Endothelial cell of umbilical vein (primary cell): ENCODE data around the gene AJAP1. TPM values are rescaled to one million over a fixed set of nuclear protein-coding genes. Genes with fewer than 3 reads are reported as not detected.

Source experiments
- BruUV-seq: library from RNA; stranded (reverse); fragments of 400-500 nt; replicated peaks from 2 replicates; lab custom pipeline; 2021; lab: Mats Ljungman, UMichigan
- CTCF ChIA-PET: fragments of 300-600, 350-600 bp; sonication (Branson Sonifier 250); formaldehyde crosslinking; loops from one replicate; lab custom pipeline; 2021; ENCODE audit warnings: antibody characterized with exemption, inconsistent platforms; lab: Charles Lee
- POLR2A ChIA-PET: fragments of 300-600, 350-600 bp; sonication (Branson Sonifier 250); formaldehyde crosslinking; loops from one replicate; lab custom pipeline; 2021; ENCODE audit warnings: antibody characterized with exemption, inconsistent platforms; lab: Charles Lee
- DNase-seq: peaks from one replicate; pipeline ENCODE4 v3.0.0-alpha.2; 2011; ENCODE audit warnings: low read depth, low spot score
- FAIRE-seq: peaks from 2 replicates; lab custom pipeline; 2011; peaks lifted over from hg19 to GRCh38; lab: Jason Lieb, UNC
- H2AFZ ChIP-seq: 2 replicates; pipeline ENCODE4 v1.6.0; 2012; ENCODE audit warnings: low read depth, low read length, control low read depth, inconsistent platforms
- H3K27ac ChIP-seq: 2 replicates; pipeline ENCODE4 v1.5.1; 2011; ENCODE audit warnings: low read depth, mild to moderate bottlenecking, control low read depth, low read length, moderate library complexity; ENCODE audit not compliant: insufficient read depth
- H3K27me3 ChIP-seq, 2 experiments: 2 replicates each; pipeline versions ENCODE4 v1.6.0 to v1.6.1; 2011; ENCODE audit warnings: low read length in 2 of 2, mixed read lengths in 1 of 2; ENCODE audit not compliant: control insufficient read depth in 2 of 2, insufficient read depth in 2 of 2
- H3K36me3 ChIP-seq, 2 experiments: 2 replicates in 1 of 2; 3 replicates in 1 of 2; pipeline ENCODE4 v1.5.1; 2011; ENCODE audit warnings: low read length in 2 of 2, mild to moderate bottlenecking in 1 of 2, moderate library complexity in 1 of 2; ENCODE audit not compliant: control insufficient read depth in 2 of 2, insufficient read depth in 2 of 2; ENCODE audit errors: extremely low read depth in 1 of 2
- H3K4me1 ChIP-seq: 3 replicates; pipeline ENCODE4 v1.5.1; 2011; ENCODE audit warnings: mild to moderate bottlenecking, low read length; ENCODE audit not compliant: control insufficient read depth, insufficient read depth; ENCODE audit errors: extremely low read depth
- H3K4me2 ChIP-seq: 2 replicates; pipeline ENCODE4 v1.6.1; 2011; ENCODE audit warnings: low read length, control low read depth, mixed read lengths; ENCODE audit not compliant: insufficient read depth
- H3K4me3 ChIP-seq, 3 experiments: fragments of 200-600 bp in 1 of 3; sonication (generic), shearing (Covaris generic) in 1 of 3; replicated peaks in 1 of 3; 2 replicates each; pipeline ENCODE4 v1.5.1; 2011 to 2016; ENCODE audit warnings: control low read depth in 3 of 3, low read length in 3 of 3, mild to moderate bottlenecking in 2 of 3, inconsistent platforms in 1 of 3, low read depth in 1 of 3, moderate library complexity in 1 of 3; ENCODE audit not compliant: insufficient read depth in 1 of 3
- H3K79me2 ChIP-seq: 2 replicates; pipeline ENCODE4 v1.6.0; 2012; ENCODE audit warnings: low read length, inconsistent platforms; ENCODE audit not compliant: control insufficient read depth, insufficient read depth
- H3K9ac ChIP-seq: replicated peaks from 2 replicates; pipeline ENCODE3; 2011; ENCODE audit warnings: low read length, control low read depth; ENCODE audit not compliant: insufficient read depth; ENCODE audit errors: extremely low read depth
- H3K9me1 ChIP-seq: replicated peaks from 3 replicates; pipeline ENCODE4 v1.6.0; 2011; ENCODE audit warnings: mild to moderate bottlenecking, low read length; ENCODE audit not compliant: control insufficient read depth, insufficient read depth; ENCODE audit errors: extremely low read depth
- H3K9me3 ChIP-seq: replicated peaks from 2 replicates; pipeline ENCODE4 v1.5.1; 2012; ENCODE audit warnings: low read length, inconsistent platforms; ENCODE audit not compliant: control insufficient read depth, insufficient read depth
- H4K20me1 ChIP-seq: replicated peaks from 2 replicates; pipeline ENCODE3; 2011; ENCODE audit warnings: mild to moderate bottlenecking, low read length; ENCODE audit not compliant: control insufficient read depth, insufficient read depth; ENCODE audit errors: extremely low read depth
- EZH2 ChIP-seq: IDR thresholded peaks from 2 replicates; pipeline ENCODE4 v1.6.1; 2012; ENCODE audit warnings: borderline replicate concordance, low read depth, mild to moderate bottlenecking, moderate library complexity, low read length, inconsistent platforms; ENCODE audit not compliant: severe bottlenecking
- FOS ChIP-seq: IDR thresholded peaks from 2 replicates; pipeline ENCODE4 v1.6.1; 2011; ENCODE audit warnings: mild to moderate bottlenecking, low read length, moderate library complexity, borderline replicate concordance; ENCODE audit not compliant: insufficient read depth
- GATA2 ChIP-seq: IDR thresholded peaks from 2 replicates; pipeline ENCODE4 v1.7.0; 2011; ENCODE audit warnings: low read depth, mild to moderate bottlenecking, moderate library complexity, mixed read lengths, low read length; ENCODE audit not compliant: insufficient read length, insufficient read depth
- JUN ChIP-seq: IDR thresholded peaks from 2 replicates; pipeline ENCODE4 v1.6.1; 2011; ENCODE audit warnings: borderline replicate concordance, low read depth; ENCODE audit not compliant: insufficient read length, insufficient read depth
- MYC ChIP-seq: IDR thresholded peaks from one replicate; pipeline ENCODE4 v1.6.1; 2011; ENCODE audit warnings: mild to moderate bottlenecking, low read depth, low read length
- POLR2A ChIP-seq: IDR thresholded peaks from 2 replicates; pipeline ENCODE4 v1.6.1; 2012; ENCODE audit warnings: low read depth, mild to moderate bottlenecking, control low read depth, low read length
- POLR2AphosphoS5 ChIP-seq: IDR thresholded peaks from 2 replicates; pipeline ENCODE4 v1.6.1; 2012; ENCODE audit warnings: low read depth, mild to moderate bottlenecking, control low read depth, low read length, moderate library complexity; ENCODE audit not compliant: insufficient read depth
- dilution Hi-C: fragments of 300-500 bp; cut with MboI; formaldehyde crosslinking; loops from one replicate; pipeline ENCODE4 v1.15.0; 2019; ENCODE audit warnings: low sequenced_read_pairs; ENCODE audit not compliant: extremely low pct_ligation_motif_present
- intact Hi-C: fragments of 100-400 bp; cut with micrococcal nuclease; formaldehyde crosslinking; loops from one replicate; pipeline ENCODE4 v1.10.0; 2022
- polyA plus RNA-seq, 4 experiments: library from polyadenylated mRNA; depleted of rRNA in 3 of 4; stranded (reverse) in 3 of 4; unstranded in 1 of 4; fragments of >200 nt; gene quantifications; 2 replicates each; pipeline versions ENCODE4 v1.2.1 to v1.2.3, GENCODE V29; 2011 to 2012; ENCODE audit warnings: missing spikeins in 1 of 4
- total RNA-seq: library from RNA; stranded (reverse); gene quantifications from 2 replicates; pipeline ENCODE4 v1.2.3, GENCODE V29; 2021
- TF ChIP-seq, protein P1 (sequence below), 2 donors: IDR thresholded peaks; 1 replicate in 1 of 2; 2 replicates in 1 of 2; pipeline ENCODE4 v1.5.1; 2011; ENCODE audit warnings: low read length in 2 of 2, mild to moderate bottlenecking in 2 of 2, moderate library complexity in 2 of 2, control low read depth in 1 of 2, inconsistent platforms in 1 of 2, low read depth in 1 of 2; ENCODE audit not compliant: insufficient read depth in 1 of 2; ENCODE audit errors: extremely low read depth in 1 of 2
- TF ChIP-seq, protein P2 (sequence below): IDR thresholded peaks from 2 replicates; pipeline ENCODE4 v1.6.1; 2011; ENCODE audit not compliant: insufficient read depth, insufficient read length

Gene AJAP1
- total and polyA plus RNA-seq, 2 donors (not counting 3 experiments of a cell fraction or from before 2014, with no cell fraction given): not detected

- ChIA-PET CTCF (no interaction called here), POLR2A (no interaction called here)
- FAIRE-seq: no peak
- DNase-seq: no peak
- Histone ChIP-seq H3K27me3 (no peaks in the 10 kb centered on the region), H3K9me1 (no peaks in the 10 kb centered on the region), H4K20me1 (no peaks in the 10 kb centered on the region), H3K4me3 (no peak overlapping the region), H3K9ac (no peak overlapping the region), H3K4me1 (no peaks in the 10 kb centered on the region), H3K27ac (no peak overlapping the region), H3K79me2 (no peaks in the 10 kb centered on the region), H3K36me3 (no peaks in the 10 kb centered on the region), H3K9me3 (no peaks in the 10 kb centered on the region), H2AFZ (no peak overlapping the region), H3K4me2 (no peak overlapping the region)
- BruUV-seq: no TSS peak
- intact Hi-C loops (no loop called here), dilution Hi-C loops (no loop called here)
- TF ChIP-seq FOS (no peak), POLR2A (no peak), JUN (no peak), POLR2AphosphoS5 (no peak), GATA2 (no peak), MYC (no peak), EZH2 (no peak)
- TF ChIP-seq, protein P1, sequence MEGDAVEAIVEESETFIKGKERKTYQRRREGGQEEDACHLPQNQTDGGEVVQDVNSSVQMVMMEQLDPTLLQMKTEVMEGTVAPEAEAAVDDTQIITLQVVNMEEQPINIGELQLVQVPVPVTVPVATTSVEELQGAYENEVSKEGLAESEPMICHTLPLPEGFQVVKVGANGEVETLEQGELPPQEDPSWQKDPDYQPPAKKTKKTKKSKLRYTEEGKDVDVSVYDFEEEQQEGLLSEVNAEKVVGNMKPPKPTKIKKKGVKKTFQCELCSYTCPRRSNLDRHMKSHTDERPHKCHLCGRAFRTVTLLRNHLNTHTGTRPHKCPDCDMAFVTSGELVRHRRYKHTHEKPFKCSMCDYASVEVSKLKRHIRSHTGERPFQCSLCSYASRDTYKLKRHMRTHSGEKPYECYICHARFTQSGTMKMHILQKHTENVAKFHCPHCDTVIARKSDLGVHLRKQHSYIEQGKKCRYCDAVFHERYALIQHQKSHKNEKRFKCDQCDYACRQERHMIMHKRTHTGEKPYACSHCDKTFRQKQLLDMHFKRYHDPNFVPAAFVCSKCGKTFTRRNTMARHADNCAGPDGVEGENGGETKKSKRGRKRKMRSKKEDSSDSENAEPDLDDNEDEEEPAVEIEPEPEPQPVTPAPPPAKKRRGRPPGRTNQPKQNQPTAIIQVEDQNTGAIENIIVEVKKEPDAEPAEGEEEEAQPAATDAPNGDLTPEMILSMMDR (IDR thresholded peaks at IDR 0.05; ENCODE audit: extremely low read depth in 1 of 2, insufficient read depth in 1 of 2, low read depth in 1 of 2, low read length in 2 of 2): no peak
- TF ChIP-seq, protein P2, sequence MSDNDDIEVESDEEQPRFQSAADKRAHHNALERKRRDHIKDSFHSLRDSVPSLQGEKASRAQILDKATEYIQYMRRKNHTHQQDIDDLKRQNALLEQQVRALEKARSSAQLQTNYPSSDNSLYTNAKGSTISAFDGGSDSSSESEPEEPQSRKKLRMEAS: no peak
Measured at GRCh38 chr1:4724695-4725250, 70.4 kb downstream of the AJAP1 start.
